Uterus (tissue), 2 donors: ENCODE results near the gene HIGD1A.

ENCODE experiments used
- CTCF ChIP-seq, 4 experiments: fragments of 200-600 bp in 2 of 4; fragments of 450-650 bp in 2 of 4; sonication (generic) in 2 of 4; IDR thresholded peaks; one replicate each; pipeline ENCODE4 v1.5.1; 2016 to 2019; ENCODE audit warnings: antibody characterized with exemption in 4 of 4, mild to moderate bottlenecking in 2 of 4, moderate library complexity in 1 of 4
- POLR2A ChIP-seq, 2 donors: fragments of 450-650 bp; IDR thresholded peaks; one replicate each; pipeline ENCODE4 v1.6.1; 2016; ENCODE audit warnings: antibody characterized with exemption in 2 of 2, mild to moderate bottlenecking in 1 of 2, moderate library complexity in 1 of 2

- TF ChIP-seq POLR2A (IDR thresholded peaks at IDR 0.05) (no peak), CTCF (IDR thresholded peaks at IDR 0.05) (no peak)
Measured at GRCh38 chr3:42734263-42734860, 69.9 kb downstream of the HIGD1A start.
